Activated effector memory CD4-positive, alpha-beta T cell treated with Interleukin-2 at 50 U/mL for 16 hours (primary cell): ENCODE measurements around the gene UBASH3A.

ENCODE experiments used
- DNase-seq: peaks from one replicate; pipeline ENCODE4 v3.0.0-alpha.2; 2020

Gene UBASH3A

GRCh38 chr21:42413093-42413492, 9.4 kb downstream of the UBASH3A start:
- DNase-seq = no peak

DNA sequence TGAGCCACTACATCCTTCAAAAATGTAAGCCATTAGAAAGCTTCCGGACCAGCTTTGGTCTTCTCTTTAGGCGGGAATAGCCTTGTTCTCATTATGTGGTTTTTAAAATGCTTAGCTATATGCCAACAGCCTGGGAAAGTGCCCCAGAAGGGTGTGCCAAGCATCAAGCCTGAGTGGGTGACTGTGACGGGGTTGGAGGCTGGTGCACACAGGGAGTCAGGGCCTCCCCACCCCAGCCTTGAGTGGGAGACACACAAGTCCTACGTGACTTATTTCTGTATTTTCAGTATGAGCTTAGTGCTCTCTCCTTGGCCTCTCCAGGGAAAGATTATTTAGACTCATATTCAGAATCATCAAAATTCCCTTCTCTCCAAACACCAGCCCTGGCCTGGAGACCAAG, 9.8 kb downstream of the UBASH3A start:
- no peak for DNase-seq

GRCh38 chr21:42414066-42414465, 10.4 kb downstream of the UBASH3A start:
- no peak for DNase-seq

DNA sequence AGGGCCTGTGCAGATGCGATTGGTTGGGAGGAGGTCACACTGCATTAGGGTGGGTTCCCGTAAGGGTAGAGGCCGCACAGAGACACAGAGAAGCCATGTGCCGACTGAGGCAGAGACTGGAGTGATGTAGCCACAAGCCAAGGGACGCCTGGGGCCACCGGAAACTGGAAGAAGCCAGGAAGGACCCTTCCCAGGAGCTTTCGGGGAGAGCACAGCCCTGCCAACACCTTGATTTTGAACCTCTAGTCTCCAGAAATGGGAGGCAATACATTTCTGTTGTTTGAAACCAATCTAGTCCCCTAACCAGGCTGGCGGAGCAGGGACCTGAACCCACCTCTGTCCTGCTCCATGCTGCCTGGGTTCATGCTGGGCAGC, 10.8 kb downstream of the UBASH3A start:
- no peak for DNase-seq

GRCh38 chr21:42414928-42415769, 11.4 kb downstream of the UBASH3A start:
- peak; percentile 74 for DNase-seq

- no peak for DNase-seq
Measured at GRCh38 chr21:42417533-42417932, 13.8 kb downstream of the UBASH3A start.

DNA sequence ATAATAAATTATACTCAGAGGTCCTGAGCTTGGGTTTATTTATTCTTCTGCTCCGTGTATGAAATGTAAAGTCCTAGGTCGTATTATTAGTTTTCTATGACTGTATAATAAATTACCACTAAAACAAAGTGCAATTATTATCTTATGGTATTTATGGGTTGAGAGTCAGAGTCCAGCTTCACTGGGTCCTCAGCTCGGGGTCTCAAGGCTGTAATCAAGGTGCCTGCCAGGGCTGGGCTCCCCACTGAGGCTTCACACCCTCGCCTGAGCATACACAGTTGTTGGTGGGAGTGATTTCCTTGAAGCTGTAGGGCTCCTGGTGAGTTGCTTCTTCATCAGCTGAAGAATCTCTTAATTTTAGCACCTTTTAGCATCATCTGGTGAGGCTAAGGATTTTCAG, 15.2 kb downstream of the UBASH3A start:
- DNase-seq = no peak

DNA sequence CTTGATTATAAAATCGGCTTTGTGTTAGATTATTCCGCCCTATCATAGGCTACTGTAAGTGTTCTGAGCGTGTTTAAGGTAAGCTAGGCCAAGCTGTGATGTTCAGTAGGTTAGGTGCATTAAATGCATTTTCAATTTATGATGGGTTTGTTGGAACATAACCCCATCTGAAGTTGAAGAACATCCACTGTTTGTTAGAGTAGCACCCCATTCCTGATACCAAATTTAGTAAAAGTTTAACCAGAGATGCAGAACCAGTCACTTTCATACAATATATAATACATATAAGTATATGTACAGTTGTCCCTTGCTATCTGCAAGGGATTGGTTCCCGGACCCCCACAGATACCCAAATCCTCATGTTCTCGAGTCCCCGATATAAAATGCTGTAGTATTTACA, 16.1 kb downstream of the UBASH3A start:
- no peak for DNase-seq

GRCh38 chr21:42421018-42421793, 17.5 kb downstream of the UBASH3A start:
- DNase-seq = no peak

- peak; percentile 39 for DNase-seq
Measured at GRCh38 chr21:42423197-42423675, 19.5 kb downstream of the UBASH3A start.

- no peak for DNase-seq
Measured at GRCh38 chr21:42423685-42424084, 20.0 kb downstream of the UBASH3A start.

GRCh38 chr21:42424914-42425541, 21.3 kb downstream of the UBASH3A start:
- DNase-seq = peak; percentile 77

GRCh38 chr21:42425591-42425990, 21.9 kb downstream of the UBASH3A start:
- no peak for DNase-seq

DNA sequence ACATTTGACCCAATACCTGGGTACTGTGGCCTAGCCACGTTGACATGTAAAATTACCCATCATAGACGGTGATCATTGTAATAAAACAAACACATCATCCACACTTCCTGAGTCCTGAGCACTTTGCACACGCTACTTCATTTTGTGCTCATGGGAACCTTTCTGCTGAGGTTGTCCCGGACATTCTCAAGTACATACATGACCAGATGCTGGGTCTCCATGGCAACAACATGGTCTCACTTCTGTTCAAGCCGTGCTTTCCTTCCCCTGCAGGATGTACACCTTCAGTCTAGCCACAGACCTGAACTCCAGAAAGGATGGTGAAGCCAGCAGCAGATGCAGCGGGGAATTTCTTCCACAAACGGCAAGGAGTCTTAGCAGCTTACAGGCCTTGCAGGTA, 22.7 kb downstream of the UBASH3A start:
- DNase-seq = no peak

DNA sequence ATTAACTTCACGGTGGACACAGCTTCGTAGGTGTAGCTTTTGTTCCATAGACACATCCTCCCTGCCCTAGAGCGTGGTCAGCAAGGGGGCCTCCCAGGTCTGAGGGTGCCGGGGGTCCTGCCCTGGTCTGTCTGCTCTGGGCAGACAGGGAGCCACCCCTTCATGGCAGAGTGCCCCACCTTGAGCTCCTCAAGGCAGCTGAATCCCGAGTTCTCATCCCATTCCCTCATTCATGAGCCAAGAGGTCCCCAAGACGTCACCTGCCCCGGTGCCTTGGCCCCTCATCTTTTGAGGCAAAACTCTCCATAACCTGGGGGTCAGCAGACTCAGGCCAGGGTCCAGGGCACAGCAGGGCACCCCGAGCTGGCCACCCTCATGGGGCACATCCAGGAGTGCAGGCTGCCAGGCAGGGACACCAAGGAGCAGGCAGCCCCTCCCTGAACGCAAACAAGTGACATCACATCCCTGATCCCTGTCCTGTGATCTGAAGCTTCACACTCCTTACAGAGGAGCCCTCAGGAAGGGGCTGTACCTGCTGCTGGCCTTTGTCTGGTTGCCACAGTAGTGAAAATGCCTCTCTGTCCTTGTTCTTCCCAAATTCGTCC, 23.3 kb downstream of the UBASH3A start:
- no peak for DNase-seq

DNA sequence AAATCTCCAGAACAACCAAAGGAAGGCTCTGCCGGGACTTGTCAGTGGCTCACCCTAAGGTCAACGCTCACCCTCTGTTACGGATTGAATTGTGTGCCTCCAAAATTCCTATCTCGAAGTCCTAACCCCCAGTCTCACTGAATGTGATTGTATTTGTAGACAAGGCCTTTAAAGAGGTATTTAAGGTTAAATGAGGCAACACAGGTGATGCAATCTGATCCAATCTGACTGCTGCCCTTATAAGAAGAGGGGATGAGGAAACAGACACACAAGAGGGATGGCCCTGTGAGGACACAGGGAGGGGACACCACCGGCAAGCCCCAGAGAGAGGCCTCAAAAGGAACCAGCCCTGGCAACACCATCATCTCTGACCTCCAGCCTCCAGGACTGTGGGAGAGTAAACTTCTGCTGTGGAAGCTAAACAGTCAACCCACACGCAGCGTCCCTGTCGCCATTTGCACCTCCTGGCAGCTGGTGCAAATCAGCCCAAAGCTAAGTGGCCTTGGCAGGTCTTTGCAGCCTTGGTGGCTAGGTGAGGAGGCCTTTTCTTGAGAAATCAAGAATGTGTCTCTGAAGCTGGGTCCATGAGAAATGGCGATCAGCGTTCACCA, 24.2 kb downstream of the UBASH3A start:
- no peak for DNase-seq

GRCh38 chr21:42429021-42429420, 25.3 kb downstream of the UBASH3A start:
- DNase-seq = no peak

GRCh38 chr21:42429856-42430255, 26.2 kb downstream of the UBASH3A start:
- no peak for DNase-seq

DNA sequence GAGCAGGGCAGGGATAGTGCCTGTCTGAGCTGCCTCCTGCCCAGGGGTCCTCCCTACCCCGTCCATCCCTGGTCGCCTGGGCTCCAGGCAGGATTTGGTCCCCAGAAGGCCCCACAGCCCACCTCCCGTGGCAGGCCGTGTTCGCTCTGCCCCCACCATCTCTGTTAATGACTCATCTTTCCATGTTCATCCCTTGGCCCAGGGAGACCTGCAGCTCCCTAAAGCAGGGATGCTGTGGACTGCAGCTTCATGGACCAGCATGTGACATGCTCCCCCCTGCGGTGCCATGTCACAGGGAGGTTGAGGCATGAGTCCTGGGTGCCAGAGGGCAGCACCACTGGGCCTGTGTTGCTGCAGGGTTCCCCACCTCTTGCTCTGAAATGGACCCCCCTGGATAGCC, 26.8 kb downstream of the UBASH3A start:
- DNase-seq = no peak

DNA sequence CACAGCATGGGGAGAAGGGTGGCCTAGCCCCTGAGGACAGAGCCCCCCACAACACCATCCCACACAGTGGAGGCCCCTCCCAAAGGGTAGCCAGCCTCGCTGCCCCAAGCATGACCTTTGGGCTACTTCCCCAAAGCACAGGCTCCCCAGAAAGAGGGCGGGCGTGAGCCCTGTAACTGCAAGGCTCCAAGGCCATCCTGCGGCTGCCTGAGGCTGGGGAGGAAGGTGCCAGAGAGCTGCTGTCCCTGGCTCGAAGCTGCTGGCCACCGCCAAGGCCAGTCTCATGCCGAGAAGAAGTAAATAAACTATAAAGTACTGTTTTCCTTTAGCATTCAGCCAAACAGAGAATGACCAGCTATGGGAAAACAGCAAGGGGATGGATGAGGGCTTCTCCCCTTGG, 27.5 kb downstream of the UBASH3A start:
- no peak for DNase-seq

GRCh38 chr21:42432695-42433094, 29.0 kb downstream of the UBASH3A start:
- DNase-seq = no peak

- DNase-seq = no peak
Measured at GRCh38 chr21:42433946-42434551, 30.3 kb downstream of the UBASH3A start.
